ENCODE results near the gene FBXL7.
"Not testable (repeated sequence)": the region's sequence is repeated elsewhere in the genome, so short reads cannot be mapped to it uniquely, and the experiment has no call there.

DNA sequence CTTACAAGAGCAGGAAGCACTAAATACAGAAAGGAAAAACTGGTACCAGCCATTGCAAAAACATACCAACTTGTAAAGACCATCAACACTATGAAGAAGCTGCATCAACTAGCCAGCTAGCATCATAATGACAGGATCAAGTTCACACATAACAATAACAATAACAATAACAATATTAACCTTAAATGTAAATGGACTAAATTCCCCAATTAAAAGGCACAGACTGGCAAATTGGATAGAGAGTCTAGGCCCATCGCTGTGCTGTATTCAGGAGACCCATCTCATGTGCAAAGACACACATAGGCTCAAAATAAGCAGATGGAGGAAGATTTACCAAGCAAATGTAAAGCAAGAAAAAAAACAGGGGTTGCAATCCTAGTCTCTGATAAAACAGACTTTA is 372.3 kb downstream of the FBXL7 start:
- TF ChIP-seq EZH2phosphoT487 (IDR thresholded peaks at IDR 0.05; ENCODE audit: borderline replicate concordance, low read depth, low read length): not testable (repeated sequence)
- TF ChIP-seq, protein P1, sequence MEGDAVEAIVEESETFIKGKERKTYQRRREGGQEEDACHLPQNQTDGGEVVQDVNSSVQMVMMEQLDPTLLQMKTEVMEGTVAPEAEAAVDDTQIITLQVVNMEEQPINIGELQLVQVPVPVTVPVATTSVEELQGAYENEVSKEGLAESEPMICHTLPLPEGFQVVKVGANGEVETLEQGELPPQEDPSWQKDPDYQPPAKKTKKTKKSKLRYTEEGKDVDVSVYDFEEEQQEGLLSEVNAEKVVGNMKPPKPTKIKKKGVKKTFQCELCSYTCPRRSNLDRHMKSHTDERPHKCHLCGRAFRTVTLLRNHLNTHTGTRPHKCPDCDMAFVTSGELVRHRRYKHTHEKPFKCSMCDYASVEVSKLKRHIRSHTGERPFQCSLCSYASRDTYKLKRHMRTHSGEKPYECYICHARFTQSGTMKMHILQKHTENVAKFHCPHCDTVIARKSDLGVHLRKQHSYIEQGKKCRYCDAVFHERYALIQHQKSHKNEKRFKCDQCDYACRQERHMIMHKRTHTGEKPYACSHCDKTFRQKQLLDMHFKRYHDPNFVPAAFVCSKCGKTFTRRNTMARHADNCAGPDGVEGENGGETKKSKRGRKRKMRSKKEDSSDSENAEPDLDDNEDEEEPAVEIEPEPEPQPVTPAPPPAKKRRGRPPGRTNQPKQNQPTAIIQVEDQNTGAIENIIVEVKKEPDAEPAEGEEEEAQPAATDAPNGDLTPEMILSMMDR (conservative IDR thresholded peaks at IDR 0.05; ENCODE audit: low read length): not testable (repeated sequence)
